ENCODE measurements around the gene PSMD8. TPM values are rescaled to one million over a fixed set of nuclear protein-coding genes. Genes with fewer than 3 reads are reported as not detected.
A peak's percentile ranks its signal among the peaks of the same experiment; 100 is the strongest.

PSMD8 gene
- total RNA-seq, 2 donors from 2014 or later, result 173 to 178 TPM

DNA sequence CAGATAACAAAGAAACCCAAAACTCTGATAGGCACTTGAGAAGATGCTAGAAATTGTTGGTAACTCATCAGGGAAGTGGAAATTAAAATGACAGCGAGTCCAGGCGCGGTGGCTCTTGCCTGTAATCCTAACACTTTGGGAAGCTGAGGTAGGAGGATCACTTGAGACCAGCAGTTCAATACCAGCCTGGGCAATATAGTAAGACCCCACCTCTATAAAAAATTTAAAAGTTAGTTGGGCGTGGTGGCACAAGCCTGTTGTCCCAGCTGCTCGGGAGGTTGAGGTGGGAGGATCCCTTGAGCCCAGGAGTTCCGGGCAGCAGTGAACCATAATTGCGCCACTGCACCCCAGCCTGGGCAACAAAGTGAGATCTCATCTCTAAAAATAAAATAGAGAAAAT, 56.6 kb downstream of the PSMD8 start:
- H3K27ac ChIP-seq, result no peak overlapping the region
- H3K27me3 ChIP-seq (replicated peaks; ENCODE audit: insufficient read depth), result no peaks in the 10 kb centered on the region

DNA sequence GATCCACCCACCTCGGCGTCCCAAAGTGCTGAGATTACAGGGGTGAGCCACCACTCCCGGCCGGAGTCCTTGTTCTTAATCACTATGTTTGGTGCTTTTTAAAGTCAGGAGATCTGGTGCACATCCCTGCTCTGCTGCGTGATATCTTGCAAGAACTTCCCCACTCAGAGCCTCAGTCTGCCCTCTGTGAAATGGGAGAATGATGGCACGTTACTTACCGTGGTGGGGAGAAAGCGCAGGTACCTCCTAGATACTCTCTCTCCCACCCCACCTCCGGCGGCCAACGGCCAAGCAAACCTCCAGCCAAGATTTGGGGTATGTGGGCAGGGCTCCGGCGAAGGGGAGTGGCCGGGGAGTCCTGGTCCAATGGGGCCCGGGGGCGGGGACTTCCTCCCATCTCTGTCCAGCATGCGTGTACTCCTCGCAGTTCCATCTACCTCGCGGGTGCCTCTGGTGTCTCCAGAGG, 58.9 kb downstream of the PSMD8 start, which contains the start of gene RYR1:
Gene RYR1, plus strand, starts transcription at position 424 of the 466 bp plus-strand sequence. CDS start 139 bp downstream, outside the sequence.
- Histone ChIP-seq H3K27ac (no peak within 1 kb of the TSS), H3K4me3 (peak within 1 kb of the TSS; percentile 45), H3K4me1 (ENCODE audit: control insufficient read depth in 1 of 2, low read depth in 2 of 2) (no peaks in the 10 kb centered on the region), H3K27me3 (replicated peaks; ENCODE audit: insufficient read depth) (no peaks in the 10 kb centered on the region), H3K9me3 (no peaks in the 10 kb centered on the region), H3K36me3 (no peaks in the 10 kb centered on the region)
- TF ChIP-seq, protein P1, sequence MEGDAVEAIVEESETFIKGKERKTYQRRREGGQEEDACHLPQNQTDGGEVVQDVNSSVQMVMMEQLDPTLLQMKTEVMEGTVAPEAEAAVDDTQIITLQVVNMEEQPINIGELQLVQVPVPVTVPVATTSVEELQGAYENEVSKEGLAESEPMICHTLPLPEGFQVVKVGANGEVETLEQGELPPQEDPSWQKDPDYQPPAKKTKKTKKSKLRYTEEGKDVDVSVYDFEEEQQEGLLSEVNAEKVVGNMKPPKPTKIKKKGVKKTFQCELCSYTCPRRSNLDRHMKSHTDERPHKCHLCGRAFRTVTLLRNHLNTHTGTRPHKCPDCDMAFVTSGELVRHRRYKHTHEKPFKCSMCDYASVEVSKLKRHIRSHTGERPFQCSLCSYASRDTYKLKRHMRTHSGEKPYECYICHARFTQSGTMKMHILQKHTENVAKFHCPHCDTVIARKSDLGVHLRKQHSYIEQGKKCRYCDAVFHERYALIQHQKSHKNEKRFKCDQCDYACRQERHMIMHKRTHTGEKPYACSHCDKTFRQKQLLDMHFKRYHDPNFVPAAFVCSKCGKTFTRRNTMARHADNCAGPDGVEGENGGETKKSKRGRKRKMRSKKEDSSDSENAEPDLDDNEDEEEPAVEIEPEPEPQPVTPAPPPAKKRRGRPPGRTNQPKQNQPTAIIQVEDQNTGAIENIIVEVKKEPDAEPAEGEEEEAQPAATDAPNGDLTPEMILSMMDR (IDR thresholded peaks at IDR 0.05), result no peak
- no peak for ATAC-seq (ENCODE audit: insufficient number of reproducible peaks, low FRiP score, low read depth)
- no peak for DNase-seq (ENCODE audit: low spot score)

More for the DNA sequence above, 56.6 kb downstream of the PSMD8 start:
- TF ChIP-seq, protein P1 (IDR thresholded peaks at IDR 0.05), result no peak
- Histone ChIP-seq H3K4me3 (no peak overlapping the region), H3K9me3 (no peaks in the 10 kb centered on the region), H3K4me1 (ENCODE audit: control insufficient read depth in 1 of 2, low read depth in 2 of 2) (no peaks in the 10 kb centered on the region), H3K36me3 (no peaks in the 10 kb centered on the region)
- ATAC-seq (ENCODE audit: insufficient number of reproducible peaks, low FRiP score, low read depth) (no peak), DNase-seq (ENCODE audit: low spot score) (no peak)

Other genes with a start within 250 kb of the PSMD8 start
- 1 to 10 TPM in 1 of 2 donors, under 1 TPM in 1; 0.85 to 1.2 TPM for gene DPF1, start 150.3 kb upstream of the PSMD8 start, total RNA-seq
- gene PPP1R14A, start 118.2 kb upstream of the PSMD8 start, total RNA-seq, result 100 to 1,000 TPM; 618 to 908 TPM
- 100 to 1,000 TPM; 218 to 480 TPM for gene SPINT2, start 110.0 kb upstream of the PSMD8 start, total RNA-seq
- gene C19orf33, start 70.3 kb upstream of the PSMD8 start, total RNA-seq, result 1 to 10 TPM in 1 of 2 donors, not detected in 1; 6.7 TPM
- gene YIF1B, start 58.6 kb upstream of the PSMD8 start, total RNA-seq, result 10 to 100 TPM; 14.9 to 31.0 TPM
- gene KCNK6, start 54.7 kb upstream of the PSMD8 start, total RNA-seq, result 10 to 100 TPM; 16.1 to 34.3 TPM
- gene CATSPERG, start 38.7 kb upstream of the PSMD8 start, total RNA-seq, result 10 to 100 TPM in 1 of 2 donors, 1 to 10 TPM in 1; 8.7 to 11.9 TPM
- 1 to 10 TPM; 1.5 to 6.0 TPM for gene GGN, start 13.5 kb downstream of the PSMD8 start, total RNA-seq
- 10 to 100 TPM in 1 of 2 donors, 1 to 10 TPM in 1; 4.1 to 16.4 TPM for gene SPRED3, start 14.1 kb downstream of the PSMD8 start, total RNA-seq
- 10 to 100 TPM; 20.0 to 34.0 TPM for gene FAM98C, start 28.5 kb downstream of the PSMD8 start, total RNA-seq
- 10 to 100 TPM in 1 of 2 donors, 1 to 10 TPM in 1; 3.6 to 16.9 TPM for gene RASGRP4, start 51.6 kb downstream of the PSMD8 start, total RNA-seq
- 1 to 10 TPM; 3.8 to 4.3 TPM for gene RYR1, start 59.1 kb downstream of the PSMD8 start, total RNA-seq
- 10 to 100 TPM in 1 of 2 donors, 1 to 10 TPM in 1; 4.6 to 33.7 TPM for gene MAP4K1, start 243.4 kb downstream of the PSMD8 start, total RNA-seq
- gene EIF3K, start 244.6 kb downstream of the PSMD8 start, total RNA-seq, result 100 to 1,000 TPM; 237 to 302 TPM